ENCODE measurements around the gene NUDT14. TPM values are rescaled to one million over a fixed set of nuclear protein-coding genes. Genes with fewer than 3 reads are reported as not detected.

Gene NUDT14
- total RNA-seq (2021) (37.0 and 47.9 TPM in 2 replicates), Bru-seq, nascent RNA (percentile 54 among the genes with signal in this experiment), BruChase-seq, experiment 1, labeled RNA remaining after a 2-hour chase (percentile 65 among the genes with signal in this experiment), BruChase-seq, experiment 2, labeled RNA remaining after a 6-hour chase (percentile 74 among the genes with signal in this experiment)
- long read RNA-seq, transcript NUDT14-202 (5 exons, 845 nt): major isoform, 30 of 38 reads
- long read RNA-seq, partial matches to known transcripts: 2 of 38 reads
- long read RNA-seq, other reads (novel, unspliced or antisense): 6 of 38 reads

GRCh38 chr14:105180592-105181548 is at the start of gene NUDT14:
NUDT14 (minus strand) TSS chr14:105181312; CDS start chr14:105181209, 103 bp downstream.
- intact Hi-C loops (cut with micrococcal nuclease; ENCODE audit: unreplicated experiment): no loop called here
- Histone ChIP-seq H3K4me3 (peak within 1 kb of the TSS; percentile 60; the same call in 1 of the 2 replicates), H3K27me3 (ENCODE audit: insufficient read depth, low read depth) (no peaks in the 10 kb centered on the region), H4K20me1 (ENCODE audit: insufficient read depth) (peaks cover 13% of the 10 kb centered on the region; the same call in 1 of the 2 replicates), H3K36me3 (ENCODE audit: low read depth) (no peaks in the 10 kb centered on the region), H3K4me1 (replicated peaks; ENCODE audit: insufficient read depth) (peaks cover 16% of the 10 kb centered on the region), H3K4me2 (peak within 1 kb of the TSS; percentile 90), H3K9me2 (ENCODE audit: insufficient read depth) (no peaks in the 10 kb centered on the region), H3K27ac (no peak within 1 kb of the TSS), H3F3A (ENCODE audit: insufficient read depth, low read depth) (peaks cover 7% of the 10 kb centered on the region), H2AFZ (no peak within 1 kb of the TSS), H3K9me3 (ENCODE audit: insufficient read depth, low read depth) (no peaks in the 10 kb centered on the region), H3K79me2 (ENCODE audit: low read depth) (no peaks in the 10 kb centered on the region)
- peak; percentile 51 to 80 for DNase-seq
- TF ChIP-seq, protein P1, sequence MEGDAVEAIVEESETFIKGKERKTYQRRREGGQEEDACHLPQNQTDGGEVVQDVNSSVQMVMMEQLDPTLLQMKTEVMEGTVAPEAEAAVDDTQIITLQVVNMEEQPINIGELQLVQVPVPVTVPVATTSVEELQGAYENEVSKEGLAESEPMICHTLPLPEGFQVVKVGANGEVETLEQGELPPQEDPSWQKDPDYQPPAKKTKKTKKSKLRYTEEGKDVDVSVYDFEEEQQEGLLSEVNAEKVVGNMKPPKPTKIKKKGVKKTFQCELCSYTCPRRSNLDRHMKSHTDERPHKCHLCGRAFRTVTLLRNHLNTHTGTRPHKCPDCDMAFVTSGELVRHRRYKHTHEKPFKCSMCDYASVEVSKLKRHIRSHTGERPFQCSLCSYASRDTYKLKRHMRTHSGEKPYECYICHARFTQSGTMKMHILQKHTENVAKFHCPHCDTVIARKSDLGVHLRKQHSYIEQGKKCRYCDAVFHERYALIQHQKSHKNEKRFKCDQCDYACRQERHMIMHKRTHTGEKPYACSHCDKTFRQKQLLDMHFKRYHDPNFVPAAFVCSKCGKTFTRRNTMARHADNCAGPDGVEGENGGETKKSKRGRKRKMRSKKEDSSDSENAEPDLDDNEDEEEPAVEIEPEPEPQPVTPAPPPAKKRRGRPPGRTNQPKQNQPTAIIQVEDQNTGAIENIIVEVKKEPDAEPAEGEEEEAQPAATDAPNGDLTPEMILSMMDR (conservative IDR thresholded peaks at IDR 0.05): no peak
- TF ChIP-seq EZH2 (IDR thresholded peaks at IDR 0.05; ENCODE audit: low read depth): no peak
- ChIA-PET CTCF (no interaction called here), POLR2A (ENCODE audit: unreplicated experiment) (no interaction called here)
- BruUV-seq (replicated peaks): no TSS peak

DNA sequence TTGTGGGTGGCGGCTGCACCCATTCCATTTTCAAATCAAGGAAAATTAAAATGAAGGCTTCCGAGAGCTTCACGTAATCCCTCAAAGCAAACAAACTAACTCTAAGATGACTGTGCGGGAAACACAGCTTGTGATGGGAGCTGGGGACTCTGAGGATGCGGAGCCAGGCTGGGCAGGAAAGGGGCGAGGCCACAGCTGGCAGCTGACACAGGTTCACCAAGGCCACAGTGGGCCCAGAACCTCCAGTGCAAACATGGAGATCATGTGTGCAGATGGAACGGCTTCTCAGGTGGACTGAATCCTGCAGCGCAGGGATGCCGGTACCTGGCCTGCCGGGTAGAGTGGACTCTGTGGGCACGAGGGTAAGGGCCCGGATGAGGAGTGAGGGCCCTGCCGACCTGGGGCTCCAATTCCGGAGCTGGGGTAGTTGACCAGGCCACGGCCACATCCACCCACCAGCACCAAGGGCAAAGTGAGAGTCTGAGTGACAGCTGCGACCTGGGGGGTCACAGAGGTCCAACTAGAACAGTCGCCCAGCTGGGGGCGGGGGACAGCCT is 48.1 kb upstream of the NUDT14 start:
- H3K4me1 ChIP-seq (replicated peaks; ENCODE audit: insufficient read depth): peaks cover 7% of the 10 kb centered on the region; the same call in 1 of the 2 replicates
- H3K79me2 ChIP-seq (ENCODE audit: low read depth): no peaks in the 10 kb centered on the region
- TF ChIP-seq, protein P1 (conservative IDR thresholded peaks at IDR 0.05): no peak
- TF ChIP-seq EZH2 (IDR thresholded peaks at IDR 0.05; ENCODE audit: low read depth): no peak
- H3K4me2 ChIP-seq: no peak overlapping the region
- intact Hi-C loops (cut with micrococcal nuclease; ENCODE audit: unreplicated experiment): no loop called here
- CTCF ChIA-PET: no interaction called here
- H3F3A ChIP-seq (ENCODE audit: insufficient read depth, low read depth): no peaks in the 10 kb centered on the region
- H3K36me3 ChIP-seq (ENCODE audit: low read depth): no peaks in the 10 kb centered on the region; the same call in 1 of the 2 replicates
- H3K27ac ChIP-seq: no peak overlapping the region
- POLR2A ChIA-PET (ENCODE audit: unreplicated experiment): no interaction called here
- H3K9me3 ChIP-seq (ENCODE audit: insufficient read depth, low read depth): no peaks in the 10 kb centered on the region
- DNase-seq: no peak
- no peak overlapping the region for H3K4me3 ChIP-seq
- H4K20me1 ChIP-seq (ENCODE audit: insufficient read depth): no peaks in the 10 kb centered on the region
- no peaks in the 10 kb centered on the region for H3K27me3 ChIP-seq (ENCODE audit: insufficient read depth, low read depth)
- no peaks in the 10 kb centered on the region for H3K9me2 ChIP-seq (ENCODE audit: insufficient read depth)
- no peak overlapping the region for H2AFZ ChIP-seq
- BruUV-seq (replicated peaks): no TSS peak

DNA sequence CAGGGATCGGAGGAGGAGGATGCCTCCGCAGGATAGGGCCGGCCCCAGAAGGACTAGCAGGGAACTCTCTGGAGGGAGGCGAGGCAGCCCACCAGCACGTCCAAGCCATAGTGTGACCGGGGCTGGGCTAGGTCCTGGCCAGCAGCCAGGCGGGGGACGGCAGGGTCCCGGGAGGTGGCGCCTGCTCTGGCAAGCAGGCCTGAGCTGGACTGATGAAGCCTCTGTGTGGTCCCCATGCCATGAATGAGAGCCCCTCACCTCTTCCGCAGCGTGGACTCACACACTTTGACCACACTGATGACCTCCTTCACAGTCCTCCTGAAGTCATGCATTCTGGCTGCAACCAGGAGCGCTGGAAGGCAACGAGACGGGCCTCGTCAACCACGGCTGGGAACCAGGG is 47.5 kb upstream of the NUDT14 start:
- Histone ChIP-seq H3K4me1 (replicated peaks; ENCODE audit: insufficient read depth) (peaks cover 7% of the 10 kb centered on the region; the same call in 1 of the 2 replicates), H3K36me3 (ENCODE audit: low read depth) (no peaks in the 10 kb centered on the region; the same call in 1 of the 2 replicates), H2AFZ (no peak overlapping the region), H3K27me3 (ENCODE audit: insufficient read depth, low read depth) (no peaks in the 10 kb centered on the region), H3K27ac (no peak overlapping the region), H3K9me3 (ENCODE audit: insufficient read depth, low read depth) (no peaks in the 10 kb centered on the region), H4K20me1 (ENCODE audit: insufficient read depth) (no peaks in the 10 kb centered on the region), H3K4me3 (no peak overlapping the region), H3K4me2 (no peak overlapping the region), H3K79me2 (ENCODE audit: low read depth) (no peaks in the 10 kb centered on the region; the same call in 1 of the 2 replicates), H3F3A (ENCODE audit: insufficient read depth, low read depth) (no peaks in the 10 kb centered on the region), H3K9me2 (ENCODE audit: insufficient read depth) (no peaks in the 10 kb centered on the region)
- no peak for DNase-seq
- ChIA-PET CTCF (no interaction called here), POLR2A (ENCODE audit: unreplicated experiment) (no interaction called here)
- BruUV-seq (replicated peaks): no TSS peak
- TF ChIP-seq, protein P1 (conservative IDR thresholded peaks at IDR 0.05): no peak
- no peak for TF ChIP-seq EZH2 (IDR thresholded peaks at IDR 0.05; ENCODE audit: low read depth)
- intact Hi-C loops (cut with micrococcal nuclease; ENCODE audit: unreplicated experiment): no loop called here
